NB4 (cell line): ENCODE measurements around the gene PRCP.

Experiments used
- MYC ChIP-seq: IDR thresholded peaks from 2 replicates; pipeline ENCODE4 v1.6.1; 2011; ENCODE audit warnings: low read depth, low read length
- POLR2A ChIP-seq: IDR thresholded peaks from 2 replicates; pipeline ENCODE4 v1.6.1; 2011; ENCODE audit warnings: mild to moderate bottlenecking; ENCODE audit not compliant: insufficient read length; ENCODE audit errors: extremely low read depth
- TF ChIP-seq, protein P1 (sequence below): IDR thresholded peaks from one replicate; pipeline ENCODE4 v1.5.1; 2012; ENCODE audit warnings: low read depth, low read length

DNA sequence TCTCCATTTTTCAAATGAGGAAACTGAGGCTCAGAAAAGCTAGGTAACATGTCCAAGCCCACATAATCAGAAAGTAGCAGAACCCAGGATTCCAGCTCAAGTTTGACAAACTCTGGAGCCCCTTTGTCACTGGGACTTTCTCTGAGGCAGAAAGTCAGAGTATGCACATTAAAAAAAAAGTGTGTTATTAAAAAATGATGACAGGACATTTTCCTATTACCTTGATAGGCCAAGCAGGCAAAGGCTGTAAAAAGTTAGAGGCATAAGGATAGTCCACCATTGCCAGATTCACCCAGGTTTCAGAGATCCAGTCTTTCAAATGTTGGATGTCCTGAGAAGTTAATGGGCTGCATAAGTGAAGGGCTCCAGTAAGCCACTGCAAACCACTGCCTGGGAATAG is 51.4 kb downstream of the PRCP start:
- no peak for TF ChIP-seq POLR2A
- TF ChIP-seq, protein P1, sequence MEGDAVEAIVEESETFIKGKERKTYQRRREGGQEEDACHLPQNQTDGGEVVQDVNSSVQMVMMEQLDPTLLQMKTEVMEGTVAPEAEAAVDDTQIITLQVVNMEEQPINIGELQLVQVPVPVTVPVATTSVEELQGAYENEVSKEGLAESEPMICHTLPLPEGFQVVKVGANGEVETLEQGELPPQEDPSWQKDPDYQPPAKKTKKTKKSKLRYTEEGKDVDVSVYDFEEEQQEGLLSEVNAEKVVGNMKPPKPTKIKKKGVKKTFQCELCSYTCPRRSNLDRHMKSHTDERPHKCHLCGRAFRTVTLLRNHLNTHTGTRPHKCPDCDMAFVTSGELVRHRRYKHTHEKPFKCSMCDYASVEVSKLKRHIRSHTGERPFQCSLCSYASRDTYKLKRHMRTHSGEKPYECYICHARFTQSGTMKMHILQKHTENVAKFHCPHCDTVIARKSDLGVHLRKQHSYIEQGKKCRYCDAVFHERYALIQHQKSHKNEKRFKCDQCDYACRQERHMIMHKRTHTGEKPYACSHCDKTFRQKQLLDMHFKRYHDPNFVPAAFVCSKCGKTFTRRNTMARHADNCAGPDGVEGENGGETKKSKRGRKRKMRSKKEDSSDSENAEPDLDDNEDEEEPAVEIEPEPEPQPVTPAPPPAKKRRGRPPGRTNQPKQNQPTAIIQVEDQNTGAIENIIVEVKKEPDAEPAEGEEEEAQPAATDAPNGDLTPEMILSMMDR = no peak
- no peak for TF ChIP-seq MYC
